ENCODE measurements around the gene XPNPEP1. TPM values are rescaled to one million over a fixed set of nuclear protein-coding genes. Genes with fewer than 3 reads are reported as not detected.

The XPNPEP1 gene
- total RNA-seq, 1 experiment from 2014 or later = 65.4 TPM

DNA sequence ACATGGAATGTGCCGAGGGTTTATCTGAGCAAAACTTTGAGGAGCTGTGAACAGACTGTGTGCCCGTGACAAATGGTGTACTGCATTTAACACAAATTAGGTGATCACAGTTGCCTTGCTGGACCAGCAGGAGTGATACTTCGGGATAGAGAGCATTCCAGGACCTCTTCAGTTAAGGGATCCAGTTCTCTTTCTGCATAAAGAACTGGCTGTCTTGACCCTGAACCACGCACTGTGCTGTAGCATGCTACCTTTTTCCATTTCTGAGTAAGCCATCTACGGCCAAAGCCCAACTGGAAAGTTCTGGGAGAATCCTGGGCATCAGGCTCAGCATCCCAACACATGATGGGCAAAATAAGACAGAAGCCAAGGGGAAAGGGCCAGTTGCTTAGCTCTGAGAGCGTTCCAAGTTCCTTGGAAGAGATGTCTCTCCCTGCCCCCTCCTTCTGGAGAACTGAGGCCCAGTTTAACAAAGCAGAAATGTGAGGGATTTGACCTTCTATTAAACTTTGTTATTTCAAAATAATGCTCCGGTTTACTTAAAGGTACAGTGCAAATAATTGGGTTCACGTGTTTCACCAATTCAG is 46.5 kb upstream of the XPNPEP1 start:
- no peaks in the 10 kb centered on the region for H3K9me3 ChIP-seq (ENCODE audit: low read depth, low read length, poor library complexity, severe bottlenecking)
- peaks cover 6% of the 10 kb centered on the region for H3K4me1 ChIP-seq (ENCODE audit: insufficient read depth, low read length, poor library complexity, severe bottlenecking)
- no peak overlapping the region for H3K4me3 ChIP-seq (ENCODE audit: low read depth, low read length, poor library complexity, severe bottlenecking)
- H3K36me3 ChIP-seq (ENCODE audit: insufficient read depth, low read length, poor library complexity, severe bottlenecking) = no peaks in the 10 kb centered on the region
- TF ChIP-seq, protein P1, sequence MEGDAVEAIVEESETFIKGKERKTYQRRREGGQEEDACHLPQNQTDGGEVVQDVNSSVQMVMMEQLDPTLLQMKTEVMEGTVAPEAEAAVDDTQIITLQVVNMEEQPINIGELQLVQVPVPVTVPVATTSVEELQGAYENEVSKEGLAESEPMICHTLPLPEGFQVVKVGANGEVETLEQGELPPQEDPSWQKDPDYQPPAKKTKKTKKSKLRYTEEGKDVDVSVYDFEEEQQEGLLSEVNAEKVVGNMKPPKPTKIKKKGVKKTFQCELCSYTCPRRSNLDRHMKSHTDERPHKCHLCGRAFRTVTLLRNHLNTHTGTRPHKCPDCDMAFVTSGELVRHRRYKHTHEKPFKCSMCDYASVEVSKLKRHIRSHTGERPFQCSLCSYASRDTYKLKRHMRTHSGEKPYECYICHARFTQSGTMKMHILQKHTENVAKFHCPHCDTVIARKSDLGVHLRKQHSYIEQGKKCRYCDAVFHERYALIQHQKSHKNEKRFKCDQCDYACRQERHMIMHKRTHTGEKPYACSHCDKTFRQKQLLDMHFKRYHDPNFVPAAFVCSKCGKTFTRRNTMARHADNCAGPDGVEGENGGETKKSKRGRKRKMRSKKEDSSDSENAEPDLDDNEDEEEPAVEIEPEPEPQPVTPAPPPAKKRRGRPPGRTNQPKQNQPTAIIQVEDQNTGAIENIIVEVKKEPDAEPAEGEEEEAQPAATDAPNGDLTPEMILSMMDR (conservative IDR thresholded peaks at IDR 0.05; ENCODE audit: low read depth, low read length) = no peak
- no peak for TF ChIP-seq EZH2 (IDR thresholded peaks at IDR 0.05; ENCODE audit: borderline replicate concordance, low read depth, low read length, poor library complexity, severe bottlenecking)
- no peak overlapping the region for H3K27ac ChIP-seq (ENCODE audit: low read depth, low read length, poor library complexity, severe bottlenecking)
- intact Hi-C loops (cut with micrococcal nuclease; ENCODE audit: unreplicated experiment) = loop anchor here (10.0 kb wide), 1 partner anchor 305 kb away; no protein-coding TSS in a partner anchor
- no TSS peak for BruUV-seq (replicated peaks)
- no peak for DNase-seq (ENCODE audit: low spot score)
- no peaks in the 10 kb centered on the region for H3K27me3 ChIP-seq (replicated peaks; ENCODE audit: insufficient read depth, low read depth, low read length, poor library complexity)
- ChIA-PET POLR2A (ENCODE audit: low non-redundant PET) (no interaction called here), CTCF (no interaction called here)

DNA sequence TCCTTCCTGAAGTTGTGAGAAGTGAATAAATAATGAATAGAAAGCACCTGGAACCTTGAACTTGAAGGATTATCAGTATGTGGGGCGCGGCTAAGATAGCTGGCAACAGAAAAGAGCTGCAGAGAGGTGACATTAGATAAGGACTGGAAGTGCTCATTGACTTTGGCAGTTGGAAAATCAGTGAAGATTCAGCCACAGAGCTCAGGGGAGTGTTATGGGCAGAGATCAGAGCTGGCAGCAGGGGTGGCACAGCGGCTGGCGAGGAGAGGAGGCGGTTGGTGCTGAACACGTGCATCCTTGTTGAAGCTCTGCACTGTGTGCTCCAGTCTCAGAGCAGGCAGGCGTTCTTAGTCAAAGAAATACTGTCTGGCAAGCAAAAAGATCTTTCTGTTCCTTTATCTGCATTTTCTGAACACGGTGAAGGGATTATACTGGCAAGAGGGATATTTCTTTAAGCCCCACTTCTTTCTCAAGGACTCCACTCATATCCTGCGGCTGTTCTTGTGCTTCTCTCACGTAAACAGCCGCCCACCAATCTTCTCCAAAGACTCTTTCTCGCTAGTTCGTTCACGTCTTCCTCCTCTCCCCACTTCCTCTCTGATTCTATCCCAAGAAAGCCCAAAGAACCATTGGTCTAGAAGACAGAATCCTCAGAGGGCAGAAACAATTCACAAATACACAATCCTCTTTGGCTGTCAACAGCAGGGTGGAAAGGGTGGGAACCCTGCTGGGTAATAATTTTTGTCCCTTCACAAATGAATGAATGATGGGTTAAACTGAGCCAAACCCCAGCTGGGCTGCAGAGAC is 45.8 kb upstream of the XPNPEP1 start:
- POLR2A ChIA-PET (ENCODE audit: low non-redundant PET) = interaction anchor here (0.5 kb wide), 1 partner anchor 9 kb away, joined by 9 read pairs; no protein-coding TSS in a partner anchor
- Histone ChIP-seq H3K4me1 (ENCODE audit: insufficient read depth, low read length, poor library complexity, severe bottlenecking) (peaks cover 6% of the 10 kb centered on the region), H3K27ac (ENCODE audit: low read depth, low read length, poor library complexity, severe bottlenecking) (no peak overlapping the region), H3K9me3 (ENCODE audit: low read depth, low read length, poor library complexity, severe bottlenecking) (no peaks in the 10 kb centered on the region), H3K27me3 (replicated peaks; ENCODE audit: insufficient read depth, low read depth, low read length, poor library complexity) (no peaks in the 10 kb centered on the region), H3K4me3 (ENCODE audit: low read depth, low read length, poor library complexity, severe bottlenecking) (no peak overlapping the region), H3K36me3 (ENCODE audit: insufficient read depth, low read length, poor library complexity, severe bottlenecking) (no peaks in the 10 kb centered on the region)
- intact Hi-C loops (cut with micrococcal nuclease; ENCODE audit: unreplicated experiment) = no loop called here
- TF ChIP-seq, protein P1 (conservative IDR thresholded peaks at IDR 0.05; ENCODE audit: low read depth, low read length) = no peak
- TF ChIP-seq EZH2 (IDR thresholded peaks at IDR 0.05; ENCODE audit: borderline replicate concordance, low read depth, low read length, poor library complexity, severe bottlenecking) = no peak
- no peak for DNase-seq (ENCODE audit: low spot score)
- BruUV-seq (replicated peaks) = no TSS peak
- CTCF ChIA-PET = no interaction called here

DNA sequence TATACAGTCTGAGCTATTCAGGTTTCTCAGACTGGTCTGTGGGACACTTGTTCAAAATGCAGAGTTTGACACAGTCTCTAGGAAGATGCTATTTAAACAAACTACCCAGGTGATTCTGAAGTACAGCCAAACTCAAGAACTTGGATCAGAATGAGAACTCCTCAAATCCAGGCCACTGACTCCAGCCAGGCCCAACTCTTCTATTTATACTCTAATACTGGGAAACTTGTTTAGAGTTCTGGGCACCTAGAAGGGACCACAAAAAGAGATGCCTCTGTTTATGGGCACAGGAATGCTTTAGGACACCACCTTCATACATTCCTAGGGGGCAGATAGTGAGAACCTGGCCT is 44.4 kb upstream of the XPNPEP1 start:
- Histone ChIP-seq H3K27me3 (replicated peaks; ENCODE audit: insufficient read depth, low read depth, low read length, poor library complexity) (no peaks in the 10 kb centered on the region), H3K36me3 (ENCODE audit: insufficient read depth, low read length, poor library complexity, severe bottlenecking) (no peaks in the 10 kb centered on the region), H3K4me1 (ENCODE audit: insufficient read depth, low read length, poor library complexity, severe bottlenecking) (peaks cover 6% of the 10 kb centered on the region), H3K9me3 (ENCODE audit: low read depth, low read length, poor library complexity, severe bottlenecking) (no peaks in the 10 kb centered on the region), H3K4me3 (ENCODE audit: low read depth, low read length, poor library complexity, severe bottlenecking) (no peak overlapping the region), H3K27ac (ENCODE audit: low read depth, low read length, poor library complexity, severe bottlenecking) (no peak overlapping the region)
- BruUV-seq (replicated peaks) = no TSS peak
- TF ChIP-seq, protein P1 (conservative IDR thresholded peaks at IDR 0.05; ENCODE audit: low read depth, low read length) = no peak
- TF ChIP-seq EZH2 (IDR thresholded peaks at IDR 0.05; ENCODE audit: borderline replicate concordance, low read depth, low read length, poor library complexity, severe bottlenecking) = no peak
- DNase-seq (ENCODE audit: low spot score) = no peak
- CTCF ChIA-PET = no interaction called here
- intact Hi-C loops (cut with micrococcal nuclease; ENCODE audit: unreplicated experiment) = no loop called here
- POLR2A ChIA-PET (ENCODE audit: low non-redundant PET) = no interaction called here
